ENCODE measurements around the gene UPK2.

Gene UPK2

DNA sequence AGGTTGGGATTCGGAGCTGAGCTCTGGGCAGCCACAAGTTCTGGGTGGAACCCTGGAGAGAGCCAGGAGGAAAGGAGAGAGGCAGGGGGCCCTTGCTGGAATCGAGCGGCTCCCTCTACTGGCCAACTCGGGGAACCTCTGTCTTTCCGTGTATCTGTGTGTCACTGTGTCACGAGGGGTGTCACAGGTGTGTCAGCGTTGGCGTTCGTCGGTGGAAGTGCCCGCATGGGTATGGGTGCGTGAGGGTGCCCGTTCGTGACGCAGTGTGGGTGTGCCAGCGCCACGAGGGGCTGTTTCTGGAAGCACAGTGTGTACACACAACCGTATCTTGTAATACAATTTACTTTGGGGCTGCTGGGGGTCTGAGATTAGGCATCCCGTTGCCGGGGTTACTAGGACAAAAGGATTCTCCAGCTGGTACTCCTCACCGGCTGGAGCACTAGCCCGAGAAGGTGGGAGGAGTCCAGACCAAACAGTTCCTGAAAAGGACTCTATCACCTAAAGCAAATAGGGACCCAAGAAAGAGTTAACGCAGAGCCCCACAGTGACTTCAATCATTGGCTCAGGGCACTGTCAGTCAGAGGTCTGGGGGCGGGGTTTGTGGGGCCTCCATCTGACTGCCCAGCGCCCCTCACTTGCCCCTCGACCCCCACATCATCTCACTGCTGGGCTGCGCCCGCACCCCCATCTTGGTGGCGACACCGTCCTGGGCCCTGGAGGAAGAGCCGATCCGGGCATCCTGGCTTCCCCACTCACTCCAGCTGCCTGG is 27.8 kb upstream of the UPK2 start (continued):
- no peak for TF ChIP-seq ZNF571 (tag by site-specific recombination; IDR thresholded peaks at IDR 0.05)
- TF ChIP-seq, protein P1, sequence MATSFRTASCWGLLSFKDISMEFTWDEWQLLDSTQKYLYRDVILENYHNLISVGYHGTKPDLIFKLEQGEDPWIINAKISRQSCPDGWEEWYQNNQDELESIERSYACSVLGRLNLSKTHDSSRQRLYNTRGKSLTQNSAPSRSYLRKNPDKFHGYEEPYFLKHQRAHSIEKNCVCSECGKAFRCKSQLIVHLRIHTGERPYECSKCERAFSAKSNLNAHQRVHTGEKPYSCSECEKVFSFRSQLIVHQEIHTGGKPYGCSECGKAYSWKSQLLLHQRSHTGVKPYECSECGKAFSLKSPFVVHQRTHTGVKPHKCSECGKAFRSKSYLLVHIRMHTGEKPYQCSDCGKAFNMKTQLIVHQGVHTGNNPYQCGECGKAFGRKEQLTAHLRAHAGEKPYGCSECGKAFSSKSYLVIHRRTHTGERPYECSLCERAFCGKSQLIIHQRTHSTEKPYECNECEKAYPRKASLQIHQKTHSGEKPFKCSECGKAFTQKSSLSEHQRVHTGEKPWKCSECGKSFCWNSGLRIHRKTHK (tag by site-specific recombination; IDR thresholded peaks at IDR 0.05), result no peak
- peak; percentile 80 for TF ChIP-seq ZBTB17 (tag by site-specific recombination; IDR thresholded peaks at IDR 0.05)
- TF ChIP-seq ZNF138 (tag by site-specific recombination; IDR thresholded peaks at IDR 0.05; ENCODE audit: borderline replicate concordance), result no peak

DNA sequence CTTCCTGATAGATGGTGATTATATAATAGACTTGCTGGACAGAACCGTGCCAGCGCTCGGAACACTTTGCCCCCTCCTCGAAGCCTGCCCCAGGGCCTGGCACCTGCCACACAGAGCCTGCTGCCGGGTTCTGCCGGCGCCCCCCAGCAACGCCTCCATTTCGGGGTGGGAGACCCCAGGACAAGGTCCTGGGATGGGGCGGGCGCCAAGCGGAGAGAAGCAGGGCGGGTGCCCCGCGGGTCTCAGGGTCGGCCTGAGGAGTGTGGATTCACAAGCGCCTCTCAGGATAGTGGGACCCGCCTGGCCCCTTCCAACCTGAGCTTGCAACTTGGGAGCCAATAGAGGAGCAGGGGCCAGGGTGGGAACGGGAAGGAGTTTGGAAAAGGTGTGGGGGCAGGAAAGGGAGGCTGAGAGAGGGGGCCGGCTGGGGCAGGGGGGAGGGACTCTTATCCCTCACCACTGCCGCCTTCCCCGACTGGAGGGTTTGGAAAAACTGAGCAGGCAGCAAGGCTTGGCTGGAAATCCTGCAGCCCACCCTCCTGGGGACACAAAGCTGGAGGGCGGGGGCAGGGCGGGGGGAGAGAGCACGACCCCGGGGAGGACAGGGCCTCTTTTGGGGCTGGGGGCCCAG is 27.1 kb upstream of the UPK2 start:
- Histone ChIP-seq H3K36me3 (ENCODE audit: control insufficient read depth in 2 of 2, insufficient read depth in 1 of 2, low read length in 2 of 2) (no peaks in the 10 kb centered on the region), H3K4me1 (ENCODE audit: control insufficient read depth, insufficient read depth, low read length) (peaks cover 3% of the 10 kb centered on the region; the same call in 1 of the 2 replicates), H3K9me3 (ENCODE audit: control insufficient read depth, insufficient read depth, low read depth, low read length) (no peaks in the 10 kb centered on the region), H3K27ac (ENCODE audit: extremely low read depth, low read depth, low read length) (peak overlapping the region; percentile 64), H3K4me3 (ENCODE audit: low read depth, low read length) (peak overlapping the region; percentile 48)
- POLR2A ChIA-PET, result interaction anchor here (0.6 to 5.6 kb wide), 4 partner anchors 10 to 195 kb away, joined by 3 to 96 read pairs (median 6); no protein-coding TSS in a partner anchor
- CTCF ChIA-PET, result interaction anchor here (0.6 to 6.8 kb wide), 14 partner anchors 7 to 1412 kb away, joined by 3 to 196 read pairs (median 4); partner anchors contain the start of genes RPS25, SLC37A4, TRAPPC4 and UPK2
- TF ChIP-seq, protein P1 (tag by site-specific recombination; IDR thresholded peaks at IDR 0.05), result no peak
- TF ChIP-seq ZNF670 (tag by site-specific recombination; IDR thresholded peaks at IDR 0.05; ENCODE audit: low read depth) (no peak), ZBTB1 (tag by site-specific recombination; IDR thresholded peaks at IDR 0.05) (no peak), ZNF221 (tag by site-specific recombination; IDR thresholded peaks at IDR 0.05; ENCODE audit: borderline replicate concordance) (no peak), ZNF24 (tag by site-specific recombination; IDR thresholded peaks at IDR 0.05) (no peak), ZNF623 (tag by site-specific recombination; IDR thresholded peaks at IDR 0.05) (no peak), MZF1 (tag by site-specific recombination; IDR thresholded peaks at IDR 0.05; ENCODE audit: borderline replicate concordance) (no peak), KLF8 (tag by site-specific recombination; IDR thresholded peaks at IDR 0.05) (no peak), HOXA7 (CRISPR knock-in tag; IDR thresholded peaks at IDR 0.05; ENCODE audit: borderline replicate concordance) (no peak), ZNF324 (tag by site-specific recombination; IDR thresholded peaks at IDR 0.05) (no peak), ZNF529 (tag by site-specific recombination; IDR thresholded peaks at IDR 0.05; ENCODE audit: insufficient replicate concordance) (no peak), IKZF3 (tag by site-specific recombination; IDR thresholded peaks at IDR 0.05) (peak; percentile 35), ZNF610 (tag by site-specific recombination; IDR thresholded peaks at IDR 0.05; ENCODE audit: borderline replicate concordance) (no peak), ZNF514 (tag by site-specific recombination; IDR thresholded peaks at IDR 0.05) (no peak), ZNF202 (tag by site-specific recombination; IDR thresholded peaks at IDR 0.05; ENCODE audit: borderline replicate concordance) (no peak)
- TF ChIP-seq, protein P2, sequence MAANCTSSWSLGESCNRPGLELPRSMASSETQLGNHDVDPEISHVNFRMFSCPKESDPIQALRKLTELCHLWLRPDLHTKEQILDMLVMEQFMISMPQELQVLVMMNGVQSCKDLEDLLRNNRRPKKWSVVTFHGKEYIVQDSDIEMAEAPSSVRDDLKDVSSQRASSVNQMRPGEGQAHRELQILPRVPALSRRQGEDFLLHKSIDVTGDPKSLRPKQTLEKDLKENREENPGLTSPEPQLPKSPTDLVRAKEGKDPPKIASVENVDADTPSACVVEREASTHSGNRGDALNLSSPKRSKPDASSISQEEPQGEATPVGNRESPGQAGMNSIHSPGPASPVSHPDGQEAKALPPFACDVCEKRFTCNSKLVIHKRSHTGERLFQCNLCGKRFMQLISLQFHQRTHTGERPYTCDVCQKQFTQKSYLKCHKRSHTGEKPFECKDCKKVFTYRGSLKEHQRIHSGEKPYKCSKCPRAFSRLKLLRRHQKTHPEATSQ (tag by site-specific recombination; IDR thresholded peaks at IDR 0.05), result no peak
- TF ChIP-seq, protein P3, sequence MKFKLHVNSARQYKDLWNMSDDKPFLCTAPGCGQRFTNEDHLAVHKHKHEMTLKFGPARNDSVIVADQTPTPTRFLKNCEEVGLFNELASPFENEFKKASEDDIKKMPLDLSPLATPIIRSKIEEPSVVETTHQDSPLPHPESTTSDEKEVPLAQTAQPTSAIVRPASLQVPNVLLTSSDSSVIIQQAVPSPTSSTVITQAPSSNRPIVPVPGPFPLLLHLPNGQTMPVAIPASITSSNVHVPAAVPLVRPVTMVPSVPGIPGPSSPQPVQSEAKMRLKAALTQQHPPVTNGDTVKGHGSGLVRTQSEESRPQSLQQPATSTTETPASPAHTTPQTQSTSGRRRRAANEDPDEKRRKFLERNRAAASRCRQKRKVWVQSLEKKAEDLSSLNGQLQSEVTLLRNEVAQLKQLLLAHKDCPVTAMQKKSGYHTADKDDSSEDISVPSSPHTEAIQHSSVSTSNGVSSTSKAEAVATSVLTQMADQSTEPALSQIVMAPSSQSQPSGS (tag by site-specific recombination; IDR thresholded peaks at IDR 0.05; ENCODE audit: low read depth), result no peak
- TF ChIP-seq, protein P4, sequence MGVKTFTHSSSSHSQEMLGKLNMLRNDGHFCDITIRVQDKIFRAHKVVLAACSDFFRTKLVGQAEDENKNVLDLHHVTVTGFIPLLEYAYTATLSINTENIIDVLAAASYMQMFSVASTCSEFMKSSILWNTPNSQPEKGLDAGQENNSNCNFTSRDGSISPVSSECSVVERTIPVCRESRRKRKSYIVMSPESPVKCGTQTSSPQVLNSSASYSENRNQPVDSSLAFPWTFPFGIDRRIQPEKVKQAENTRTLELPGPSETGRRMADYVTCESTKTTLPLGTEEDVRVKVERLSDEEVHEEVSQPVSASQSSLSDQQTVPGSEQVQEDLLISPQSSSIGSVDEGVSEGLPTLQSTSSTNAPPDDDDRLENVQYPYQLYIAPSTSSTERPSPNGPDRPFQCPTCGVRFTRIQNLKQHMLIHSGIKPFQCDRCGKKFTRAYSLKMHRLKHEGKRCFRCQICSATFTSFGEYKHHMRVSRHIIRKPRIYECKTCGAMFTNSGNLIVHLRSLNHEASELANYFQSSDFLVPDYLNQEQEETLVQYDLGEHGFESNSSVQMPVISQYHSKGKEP (tag by site-specific recombination; IDR thresholded peaks at IDR 0.05), result no peak
- TF ChIP-seq, protein P5, sequence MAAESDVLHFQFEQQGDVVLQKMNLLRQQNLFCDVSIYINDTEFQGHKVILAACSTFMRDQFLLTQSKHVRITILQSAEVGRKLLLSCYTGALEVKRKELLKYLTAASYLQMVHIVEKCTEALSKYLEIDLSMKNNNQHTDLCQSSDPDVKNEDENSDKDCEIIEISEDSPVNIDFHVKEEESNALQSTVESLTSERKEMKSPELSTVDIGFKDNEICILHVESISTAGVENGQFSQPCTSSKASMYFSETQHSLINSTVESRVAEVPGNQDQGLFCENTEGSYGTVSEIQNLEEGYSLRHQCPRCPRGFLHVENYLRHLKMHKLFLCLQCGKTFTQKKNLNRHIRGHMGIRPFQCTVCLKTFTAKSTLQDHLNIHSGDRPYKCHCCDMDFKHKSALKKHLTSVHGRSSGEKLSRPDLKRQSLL (tag by site-specific recombination; IDR thresholded peaks at IDR 0.05), result no peak

All from HEK293 (cell line).